ENCODE results near the gene SLC6A7.
A peak's percentile ranks its signal among the peaks of the same experiment; 100 is the strongest.

SLC6A7 gene

GRCh38 chr5:150172556-150172955 lies 17.3 kb upstream of the SLC6A7 start:
- TF ChIP-seq, protein P1, sequence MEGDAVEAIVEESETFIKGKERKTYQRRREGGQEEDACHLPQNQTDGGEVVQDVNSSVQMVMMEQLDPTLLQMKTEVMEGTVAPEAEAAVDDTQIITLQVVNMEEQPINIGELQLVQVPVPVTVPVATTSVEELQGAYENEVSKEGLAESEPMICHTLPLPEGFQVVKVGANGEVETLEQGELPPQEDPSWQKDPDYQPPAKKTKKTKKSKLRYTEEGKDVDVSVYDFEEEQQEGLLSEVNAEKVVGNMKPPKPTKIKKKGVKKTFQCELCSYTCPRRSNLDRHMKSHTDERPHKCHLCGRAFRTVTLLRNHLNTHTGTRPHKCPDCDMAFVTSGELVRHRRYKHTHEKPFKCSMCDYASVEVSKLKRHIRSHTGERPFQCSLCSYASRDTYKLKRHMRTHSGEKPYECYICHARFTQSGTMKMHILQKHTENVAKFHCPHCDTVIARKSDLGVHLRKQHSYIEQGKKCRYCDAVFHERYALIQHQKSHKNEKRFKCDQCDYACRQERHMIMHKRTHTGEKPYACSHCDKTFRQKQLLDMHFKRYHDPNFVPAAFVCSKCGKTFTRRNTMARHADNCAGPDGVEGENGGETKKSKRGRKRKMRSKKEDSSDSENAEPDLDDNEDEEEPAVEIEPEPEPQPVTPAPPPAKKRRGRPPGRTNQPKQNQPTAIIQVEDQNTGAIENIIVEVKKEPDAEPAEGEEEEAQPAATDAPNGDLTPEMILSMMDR (IDR thresholded peaks at IDR 0.05; ENCODE audit: low read depth, low read length), result no peak
- DNase-seq (ENCODE audit: low read depth in 2 of 2), result no peak

GRCh38 chr5:150173161-150173560 lies 16.7 kb upstream of the SLC6A7 start:
- TF ChIP-seq, protein P1 (IDR thresholded peaks at IDR 0.05; ENCODE audit: low read depth, low read length), result no peak
- no peak overlapping the region for H3K4me3 ChIP-seq (replicated peaks in 1 of 2; ENCODE audit: low read depth in 2 of 2, low read length in 2 of 2)
- no peak for DNase-seq (ENCODE audit: low read depth in 2 of 2)

More at GRCh38 chr5:150172556-150172955, 17.3 kb upstream of the SLC6A7 start:
- no peak overlapping the region for H3K4me3 ChIP-seq (replicated peaks in 1 of 2; ENCODE audit: low read depth in 2 of 2, low read length in 2 of 2)

DNA sequence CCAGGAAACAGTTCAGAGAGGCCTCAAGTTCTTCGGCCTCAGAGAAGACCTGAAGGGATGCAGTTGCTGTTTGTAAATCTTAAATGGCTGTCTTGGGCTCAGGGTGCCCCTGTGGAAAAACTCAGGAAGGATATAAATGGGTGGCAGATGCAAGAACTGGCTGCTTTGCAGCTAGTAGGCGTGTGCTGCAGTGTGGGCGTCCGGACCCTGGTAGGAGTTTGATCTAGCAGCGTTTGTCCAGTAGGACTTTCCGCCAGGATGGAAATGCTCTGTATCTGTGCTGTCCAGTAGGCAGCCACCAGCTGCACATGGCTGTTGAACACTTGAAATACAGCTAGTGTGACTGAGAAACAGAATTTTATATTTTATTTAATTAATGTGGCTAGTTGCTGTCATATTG lies 15.6 kb upstream of the SLC6A7 start:
- no peak for DNase-seq (ENCODE audit: low read depth in 2 of 2)
- H3K4me3 ChIP-seq (replicated peaks in 1 of 2; ENCODE audit: low read depth in 2 of 2, low read length in 2 of 2), result no peak overlapping the region
- TF ChIP-seq, protein P1 (IDR thresholded peaks at IDR 0.05; ENCODE audit: low read depth, low read length), result no peak

DNA sequence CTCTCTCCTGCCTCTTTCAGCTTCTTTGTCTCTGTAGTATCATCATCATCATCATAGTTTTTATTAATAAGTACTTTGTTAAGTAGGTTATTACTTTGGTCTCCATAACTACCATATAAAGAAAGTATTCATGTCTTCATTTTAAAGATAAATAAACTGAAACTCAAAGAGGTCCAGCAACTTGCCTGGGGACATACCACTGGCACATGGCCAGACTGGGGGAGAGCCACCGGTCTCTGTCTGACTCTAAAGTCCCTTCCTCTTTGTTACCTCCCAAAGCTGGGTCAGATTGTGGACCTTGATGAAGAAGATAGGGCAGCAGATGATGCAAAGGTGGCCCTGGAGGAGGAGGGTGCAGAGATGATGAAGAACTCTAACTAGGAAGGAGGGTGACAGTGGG lies 14.8 kb upstream of the SLC6A7 start:
- TF ChIP-seq, protein P1 (IDR thresholded peaks at IDR 0.05; ENCODE audit: low read depth, low read length), result no peak
- no peak for DNase-seq (ENCODE audit: low read depth in 2 of 2)
- H3K4me3 ChIP-seq (replicated peaks in 1 of 2; ENCODE audit: low read depth in 2 of 2, low read length in 2 of 2), result no peak overlapping the region

DNA sequence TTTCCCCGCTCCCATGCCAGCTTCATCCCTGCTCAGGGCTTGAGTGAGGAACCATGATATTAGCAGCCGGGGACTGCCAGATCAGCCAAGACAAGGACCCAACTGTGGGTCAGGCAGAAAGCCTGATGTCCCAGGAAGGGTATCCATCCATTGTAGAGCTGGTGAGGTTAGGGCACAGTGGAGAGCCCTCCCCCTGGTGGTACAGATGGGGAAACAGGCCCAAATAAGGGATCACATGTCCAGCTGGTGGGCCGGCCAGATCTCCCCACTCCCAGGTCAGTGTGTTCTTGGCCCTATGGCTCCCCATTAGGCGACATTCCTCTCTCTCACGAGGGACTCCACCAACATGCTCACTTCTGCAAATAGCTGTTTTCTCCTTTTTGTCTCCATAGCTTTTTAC lies 14.3 kb upstream of the SLC6A7 start:
- DNase-seq (ENCODE audit: low read depth in 2 of 2), result peak; percentile 56 to 61
- TF ChIP-seq, protein P1 (IDR thresholded peaks at IDR 0.05; ENCODE audit: low read depth, low read length), result peak; percentile 73
- H3K4me3 ChIP-seq (replicated peaks in 1 of 2; ENCODE audit: low read depth in 2 of 2, low read length in 2 of 2), result no peak overlapping the region

DNA sequence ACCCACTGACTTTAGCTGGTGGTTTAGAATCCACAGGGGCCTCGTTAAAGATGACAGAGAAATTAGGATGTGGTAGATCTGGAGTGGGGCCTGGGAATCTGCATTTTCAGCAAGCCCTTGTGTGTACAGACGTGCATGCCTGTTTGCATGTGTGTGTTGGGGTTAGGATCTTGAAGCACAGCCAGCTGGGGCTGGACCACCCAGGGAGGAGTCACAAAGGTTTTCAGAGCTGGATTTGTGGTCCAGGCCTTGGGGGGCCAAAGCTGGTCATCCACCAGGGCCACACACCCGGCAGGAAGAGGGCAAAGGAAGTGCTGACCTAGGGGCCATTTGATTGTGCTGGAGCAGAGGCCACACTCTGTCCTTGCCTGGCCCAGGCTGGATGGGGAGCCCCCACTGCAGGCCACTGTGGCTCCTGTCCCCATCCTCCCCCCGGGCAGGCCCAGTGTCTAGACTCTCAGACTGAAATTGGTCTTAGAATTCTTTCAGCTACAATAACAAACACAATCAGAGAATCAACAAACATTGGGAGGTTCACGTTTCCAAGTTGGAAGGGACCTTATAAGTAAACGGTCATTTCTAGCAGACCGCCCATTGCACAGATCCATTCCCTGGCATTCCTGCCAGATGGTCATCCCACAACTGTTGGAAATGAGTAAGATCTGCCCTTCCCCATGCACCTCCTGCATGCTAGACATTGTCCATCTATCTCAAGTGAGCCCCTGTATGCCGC lies 13.0 kb upstream of the SLC6A7 start:
- H3K4me3 ChIP-seq (replicated peaks in 1 of 2; ENCODE audit: low read depth in 2 of 2, low read length in 2 of 2), result no peak overlapping the region
- DNase-seq (ENCODE audit: low read depth in 2 of 2), result no peak
- TF ChIP-seq, protein P1 (IDR thresholded peaks at IDR 0.05; ENCODE audit: low read depth, low read length), result no peak

GRCh38 chr5:150177721-150178120 lies 12.1 kb upstream of the SLC6A7 start:
- DNase-seq (ENCODE audit: low read depth in 2 of 2), result no peak
- H3K4me3 ChIP-seq (replicated peaks in 1 of 2; ENCODE audit: low read depth in 2 of 2, low read length in 2 of 2), result no peak overlapping the region
- TF ChIP-seq, protein P1 (IDR thresholded peaks at IDR 0.05; ENCODE audit: low read depth, low read length), result no peak

Measured in cardiac fibroblast (primary cell).